ENCODE results near the gene CTNNA3. TPM values are rescaled to one million over a fixed set of nuclear protein-coding genes. Genes with fewer than 3 reads are reported as not detected.

Gene CTNNA3
- total and polyA plus RNA-seq, 2 donors (not counting 3 experiments of a cell fraction or from before 2014, with no cell fraction given): not detected

DNA sequence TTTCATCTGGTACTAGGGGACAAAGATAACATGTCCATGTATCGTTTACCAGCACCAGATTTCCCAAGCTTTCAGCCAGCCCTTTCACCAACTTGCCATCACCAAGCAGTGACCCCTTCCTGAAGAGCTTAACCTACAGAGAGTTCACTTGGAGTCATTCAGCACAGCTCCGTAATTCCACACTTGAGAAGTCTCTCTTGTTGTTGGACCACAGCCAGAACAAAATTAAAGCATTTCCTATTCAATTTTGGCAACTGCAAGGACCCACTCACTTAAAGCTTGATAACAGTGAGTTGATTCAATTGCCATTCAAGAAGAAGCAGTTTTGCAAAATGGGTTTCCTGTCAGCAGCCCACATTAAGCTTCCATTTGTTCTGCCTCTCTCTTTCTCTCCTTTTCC lies 858.7 kb downstream of the CTNNA3 start:
- H3K36me3 ChIP-seq (ENCODE audit: control insufficient read depth in 2 of 2, extremely low read depth in 1 of 2, insufficient read depth in 2 of 2, low read length in 2 of 2): no peaks in the 10 kb centered on the region
- ChIA-PET POLR2A (no interaction called here), CTCF (no interaction called here)
- DNase-seq (ENCODE audit: low read depth, low spot score): no peak
- no peak for FAIRE-seq
- intact Hi-C loops (cut with micrococcal nuclease): no loop called here
- H3K9ac ChIP-seq (replicated peaks; ENCODE audit: extremely low read depth, insufficient read depth, low read length): no peak overlapping the region
- H3K9me3 ChIP-seq (replicated peaks; ENCODE audit: control insufficient read depth, insufficient read depth, low read length): no peaks in the 10 kb centered on the region
- H3K79me2 ChIP-seq (ENCODE audit: control insufficient read depth, insufficient read depth, low read length): no peaks in the 10 kb centered on the region
- no peak overlapping the region for H3K27ac ChIP-seq (ENCODE audit: insufficient read depth, low read depth, low read length)
- no peaks in the 10 kb centered on the region for H3K27me3 ChIP-seq (ENCODE audit: control insufficient read depth in 2 of 2, insufficient read depth in 2 of 2, low read length in 2 of 2)
- BruUV-seq (replicated peaks): no TSS peak
- dilution Hi-C loops (cut with MboI; ENCODE audit: extremely low pct_ligation_motif_present, low sequenced_read_pairs): no loop called here
- H2AFZ ChIP-seq (ENCODE audit: low read depth, low read length): no peak overlapping the region
- no peaks in the 10 kb centered on the region for H4K20me1 ChIP-seq (replicated peaks; ENCODE audit: control insufficient read depth, extremely low read depth, insufficient read depth, low read length)
- H3K9me1 ChIP-seq (replicated peaks; ENCODE audit: control insufficient read depth, extremely low read depth, insufficient read depth, low read length): no peaks in the 10 kb centered on the region
- no peak for TF ChIP-seq CTCF (IDR thresholded peaks at IDR 0.05; ENCODE audit: extremely low read depth in 1 of 2, insufficient read depth in 1 of 2, low read depth in 1 of 2, low read length in 2 of 2)
- no peak for TF ChIP-seq GATA2 (IDR thresholded peaks at IDR 0.05; ENCODE audit: insufficient read depth, insufficient read length, low read depth, low read length)
- TF ChIP-seq JUN (IDR thresholded peaks at IDR 0.05; ENCODE audit: borderline replicate concordance, insufficient read depth, insufficient read length, low read depth): no peak
- no peak for TF ChIP-seq POLR2A (IDR thresholded peaks at IDR 0.05; ENCODE audit: low read depth, low read length)
- TF ChIP-seq EZH2 (IDR thresholded peaks at IDR 0.05; ENCODE audit: borderline replicate concordance, low read depth, low read length, severe bottlenecking): no peak
- no peak overlapping the region for H3K4me3 ChIP-seq (replicated peaks in 1 of 3; ENCODE audit: insufficient read depth in 1 of 3, low read depth in 1 of 3, low read length in 3 of 3)
- H3K4me1 ChIP-seq (ENCODE audit: control insufficient read depth, extremely low read depth, insufficient read depth, low read length): no peaks in the 10 kb centered on the region
- no peak overlapping the region for H3K4me2 ChIP-seq (ENCODE audit: insufficient read depth, low read length)

DNA sequence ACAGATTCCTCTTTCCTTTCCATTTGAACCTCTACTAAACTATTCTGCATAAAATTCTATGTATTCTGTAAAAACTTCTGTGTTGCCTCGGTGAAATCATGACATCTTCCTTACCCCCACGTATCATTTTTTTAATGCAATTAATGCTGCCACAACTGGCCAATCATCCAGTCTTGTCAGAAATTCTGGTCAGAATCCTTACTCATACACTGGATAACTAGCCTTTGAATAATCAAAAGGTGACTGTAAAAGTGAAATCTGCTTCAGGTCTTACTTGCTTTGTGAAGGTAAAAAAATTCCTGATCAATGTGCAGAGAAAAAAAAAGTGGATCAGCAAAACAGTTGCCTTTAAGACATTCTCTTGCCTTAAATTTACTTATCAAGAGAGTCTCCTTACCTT lies 859.2 kb downstream of the CTNNA3 start:
- intact Hi-C loops (cut with micrococcal nuclease): no loop called here
- Histone ChIP-seq H2AFZ (ENCODE audit: low read depth, low read length) (no peak overlapping the region), H3K4me3 (replicated peaks in 1 of 3; ENCODE audit: insufficient read depth in 1 of 3, low read depth in 1 of 3, low read length in 3 of 3) (no peak overlapping the region), H3K27me3 (ENCODE audit: control insufficient read depth in 2 of 2, insufficient read depth in 2 of 2, low read length in 2 of 2) (no peaks in the 10 kb centered on the region), H3K9me3 (replicated peaks; ENCODE audit: control insufficient read depth, insufficient read depth, low read length) (no peaks in the 10 kb centered on the region), H3K36me3 (ENCODE audit: control insufficient read depth in 2 of 2, extremely low read depth in 1 of 2, insufficient read depth in 2 of 2, low read length in 2 of 2) (no peaks in the 10 kb centered on the region), H3K9me1 (replicated peaks; ENCODE audit: control insufficient read depth, extremely low read depth, insufficient read depth, low read length) (no peaks in the 10 kb centered on the region), H3K9ac (replicated peaks; ENCODE audit: extremely low read depth, insufficient read depth, low read length) (no peak overlapping the region), H3K4me1 (ENCODE audit: control insufficient read depth, extremely low read depth, insufficient read depth, low read length) (no peaks in the 10 kb centered on the region), H3K27ac (ENCODE audit: insufficient read depth, low read depth, low read length) (no peak overlapping the region), H4K20me1 (replicated peaks; ENCODE audit: control insufficient read depth, extremely low read depth, insufficient read depth, low read length) (no peaks in the 10 kb centered on the region), H3K4me2 (ENCODE audit: insufficient read depth, low read length) (no peak overlapping the region), H3K79me2 (ENCODE audit: control insufficient read depth, insufficient read depth, low read length) (no peaks in the 10 kb centered on the region)
- POLR2A ChIA-PET: no interaction called here
- TF ChIP-seq MYC (IDR thresholded peaks at IDR 0.05; ENCODE audit: low read depth, low read length) (no peak), POLR2AphosphoS5 (IDR thresholded peaks at IDR 0.05; ENCODE audit: insufficient read depth, low read depth, low read length) (no peak), JUN (IDR thresholded peaks at IDR 0.05; ENCODE audit: borderline replicate concordance, insufficient read depth, insufficient read length, low read depth) (no peak), CTCF (IDR thresholded peaks at IDR 0.05; ENCODE audit: extremely low read depth in 1 of 2, insufficient read depth in 1 of 2, low read depth in 1 of 2, low read length in 2 of 2) (no peak), EZH2 (IDR thresholded peaks at IDR 0.05; ENCODE audit: borderline replicate concordance, low read depth, low read length, severe bottlenecking) (no peak), MAX (IDR thresholded peaks at IDR 0.05; ENCODE audit: insufficient read depth, insufficient read length) (no peak), POLR2A (IDR thresholded peaks at IDR 0.05; ENCODE audit: low read depth, low read length) (no peak), GATA2 (IDR thresholded peaks at IDR 0.05; ENCODE audit: insufficient read depth, insufficient read length, low read depth, low read length) (no peak)
- CTCF ChIA-PET: no interaction called here
- dilution Hi-C loops (cut with MboI; ENCODE audit: extremely low pct_ligation_motif_present, low sequenced_read_pairs): no loop called here
- no peak for DNase-seq (ENCODE audit: low read depth, low spot score)
- no peak for FAIRE-seq
- no TSS peak for BruUV-seq (replicated peaks)
